ENCODE results near the gene KCND3.

The KCND3 gene

GRCh38 chr1:112033439-112034120 is 44.1 kb upstream of the KCND3 start:
- Histone ChIP-seq H3K27ac (ENCODE audit: extremely low read depth, low read depth, low read length) (no peak overlapping the region), H3K9me3 (ENCODE audit: control insufficient read depth, insufficient read depth, low read depth, low read length) (no peaks in the 10 kb centered on the region), H3K36me3 (ENCODE audit: control insufficient read depth in 2 of 2, insufficient read depth in 1 of 2, low read length in 2 of 2) (no peaks in the 10 kb centered on the region), H3K4me1 (ENCODE audit: control insufficient read depth, insufficient read depth, low read length) (no peaks in the 10 kb centered on the region), H3K4me3 (ENCODE audit: low read depth, low read length) (no peak overlapping the region)
- TF ChIP-seq ZNF426 (tag by site-specific recombination; IDR thresholded peaks at IDR 0.05) (no peak), OSR2 (tag by site-specific recombination; IDR thresholded peaks at IDR 0.05) (no peak), TSHZ1 (tag by site-specific recombination; IDR thresholded peaks at IDR 0.05; ENCODE audit: borderline replicate concordance) (no peak), MZF1 (tag by site-specific recombination; IDR thresholded peaks at IDR 0.05; ENCODE audit: borderline replicate concordance) (no peak), ZNF23 (tag by site-specific recombination; IDR thresholded peaks at IDR 0.05; ENCODE audit: borderline replicate concordance) (no peak), ZNF274 (IDR thresholded peaks at IDR 0.05; ENCODE audit: low read length) (no peak), ZNF274 (tag by site-specific recombination; IDR thresholded peaks at IDR 0.05; ENCODE audit: borderline replicate concordance) (no peak), ZNF133 (tag by site-specific recombination; IDR thresholded peaks at IDR 0.05) (no peak), TRIM28 (IDR thresholded peaks at IDR 0.05; ENCODE audit: borderline replicate concordance, low read length) (no peak), ZSCAN30 (tag by site-specific recombination; IDR thresholded peaks at IDR 0.05) (no peak), ZNF571 (tag by site-specific recombination; IDR thresholded peaks at IDR 0.05) (no peak), GLIS2 (tag by site-specific recombination; IDR thresholded peaks at IDR 0.05) (no peak), SP3 (tag by site-specific recombination; IDR thresholded peaks at IDR 0.05) (no peak), ZFP37 (tag by site-specific recombination; IDR thresholded peaks at IDR 0.05) (no peak), ZNF658 (tag by site-specific recombination; IDR thresholded peaks at IDR 0.05) (no peak), ZNF37A (tag by site-specific recombination; IDR thresholded peaks at IDR 0.05) (no peak), ZNF660 (tag by site-specific recombination; IDR thresholded peaks at IDR 0.05) (no peak), ZNF596 (tag by site-specific recombination; IDR thresholded peaks at IDR 0.05) (no peak), HOXC10 (CRISPR knock-in tag; IDR thresholded peaks at IDR 0.05) (no peak)
- TF ChIP-seq, protein P1, sequence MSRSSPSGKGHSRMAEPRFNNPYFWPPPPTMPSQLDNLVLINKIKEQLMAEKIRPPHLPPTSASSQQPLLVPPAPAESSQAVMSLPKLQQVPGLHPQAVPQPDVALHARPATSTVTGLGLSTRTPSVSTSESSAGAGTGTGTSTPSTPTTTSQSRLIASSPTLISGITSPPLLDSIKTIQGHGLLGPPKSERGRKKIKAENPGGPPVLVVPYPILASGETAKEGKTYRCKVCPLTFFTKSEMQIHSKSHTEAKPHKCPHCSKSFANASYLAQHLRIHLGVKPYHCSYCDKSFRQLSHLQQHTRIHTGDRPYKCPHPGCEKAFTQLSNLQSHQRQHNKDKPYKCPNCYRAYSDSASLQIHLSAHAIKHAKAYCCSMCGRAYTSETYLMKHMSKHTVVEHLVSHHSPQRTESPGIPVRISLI (tag by site-specific recombination; IDR thresholded peaks at IDR 0.05): no peak
- TF ChIP-seq, protein P2, sequence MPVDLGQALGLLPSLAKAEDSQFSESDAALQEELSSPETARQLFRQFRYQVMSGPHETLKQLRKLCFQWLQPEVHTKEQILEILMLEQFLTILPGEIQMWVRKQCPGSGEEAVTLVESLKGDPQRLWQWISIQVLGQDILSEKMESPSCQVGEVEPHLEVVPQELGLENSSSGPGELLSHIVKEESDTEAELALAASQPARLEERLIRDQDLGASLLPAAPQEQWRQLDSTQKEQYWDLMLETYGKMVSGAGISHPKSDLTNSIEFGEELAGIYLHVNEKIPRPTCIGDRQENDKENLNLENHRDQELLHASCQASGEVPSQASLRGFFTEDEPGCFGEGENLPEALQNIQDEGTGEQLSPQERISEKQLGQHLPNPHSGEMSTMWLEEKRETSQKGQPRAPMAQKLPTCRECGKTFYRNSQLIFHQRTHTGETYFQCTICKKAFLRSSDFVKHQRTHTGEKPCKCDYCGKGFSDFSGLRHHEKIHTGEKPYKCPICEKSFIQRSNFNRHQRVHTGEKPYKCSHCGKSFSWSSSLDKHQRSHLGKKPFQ (tag by site-specific recombination; IDR thresholded peaks at IDR 0.05): no peak
- ChIA-PET POLR2A (no interaction called here), CTCF (interaction anchor here (0.6 kb wide), 1 partner anchor 24 kb away, joined by 3 read pairs; no protein-coding TSS in a partner anchor)
